Kidney (tissue), 2 donors: Measurements from ENCODE around the gene BMP4. TPM values are rescaled to one million over a fixed set of nuclear protein-coding genes. Genes with fewer than 3 reads are reported as not detected.

Source experiments
- microRNA-seq: library from miRNA; unstranded; fragments of <30 nt; microRNA quantifications from one replicate; pipeline ENCODE4 v1.2.0, GENCODE V29; 2020
- polyA plus RNA-seq: library from polyadenylated mRNA; stranded (reverse); fragments of 350-450 nt; fragmentation: Illumina TruSeq; extraction: RNeasy Lipid Tissue Mini Kit (QIAGEN cat#74804); gene quantifications from one replicate; pipeline ENCODE4 v1.2.3, GENCODE V29; 2014; ENCODE audit warnings: low read depth, low replicate concordance; ENCODE audit not compliant: insufficient read depth
- total RNA-seq: library from RNA; stranded (reverse); fragmentation: NEBNext Ultra II Directional; extraction: Animal tissue kit (Norgen Biotek cat#: 25700); gene quantifications from one replicate; pipeline ENCODE4 v1.2.1, GENCODE V29; 2021
- donor health status: DM: yes; HTN: yes; CAD: no.

BMP4 gene
- total and polyA plus RNA-seq, 2 donors from 2014 or later, result 9.9 to 11.2 TPM

Small RNA genes lying within 50 kb of the gene (microRNA-seq; reads per million reads assigned to microRNA genes)
- gene MIR5580, result not detected
